HepG2 (cell line): ENCODE data around the gene NACC2. TPM values are rescaled to one million over a fixed set of nuclear protein-coding genes. Genes with fewer than 3 reads are reported as not detected.
A peak's percentile ranks its signal among the peaks of the same experiment; 100 is the strongest.

Experiments
- CBX5 ChIP-seq: sonication (generic); formaldehyde crosslinking; IDR thresholded peaks from 2 replicates; pipeline ENCODE4 v1.4.0; 2020; ENCODE audit warnings: missing genetic modification reagents, borderline replicate concordance
- CEBPZ ChIP-seq: IDR thresholded peaks from 2 replicates; pipeline ENCODE4 v1.6.1; 2012; ENCODE audit warnings: low read length, improper control_type of control experiment
- HMG20A ChIP-seq: IDR thresholded peaks from 2 replicates; pipeline ENCODE4 v1.6.1; 2016; ENCODE audit warnings: borderline replicate concordance
- IKZF4 ChIP-seq: sonication (generic); formaldehyde crosslinking; IDR thresholded peaks from 2 replicates; pipeline ENCODE4 v1.5.1; 2020; ENCODE audit warnings: borderline replicate concordance, mild to moderate bottlenecking, low read depth, missing genetic modification reagents; ENCODE audit errors: not compliant biosample characterization
- PAWR ChIP-seq: sonication (generic); formaldehyde crosslinking; IDR thresholded peaks from 2 replicates; pipeline ENCODE4 v1.4.0; 2020; ENCODE audit warnings: missing genetic modification reagents, mild to moderate bottlenecking, borderline replicate concordance
- SIN3B ChIP-seq: fragments of 150-350 bp; IDR thresholded peaks from 2 replicates; pipeline ENCODE4 v1.6.1; 2014; ENCODE audit warnings: low read length
- SYNCRIP ChIP-seq: fragments of 200-400 bp; formaldehyde crosslinking; IDR thresholded peaks from 2 replicates; pipeline ENCODE4 v1.6.1; 2018; ENCODE audit warnings: mild to moderate bottlenecking, low read depth, low read length; ENCODE audit not compliant: insufficient read depth
- TFDP2 ChIP-seq: sonication (generic); formaldehyde crosslinking; IDR thresholded peaks from 2 replicates; pipeline ENCODE4 v1.4.0; 2020; ENCODE audit warnings: missing genetic modification reagents
- THAP11 ChIP-seq: IDR thresholded peaks from 2 replicates; pipeline ENCODE4 v1.6.1; 2016; ENCODE audit warnings: missing biosample characterization, missing genetic modification reagents
- TRAFD1 ChIP-seq: sonication (generic); formaldehyde crosslinking; IDR thresholded peaks from 2 replicates; pipeline ENCODE4 v1.5.1; 2020; ENCODE audit warnings: missing genetic modification reagents, mild to moderate bottlenecking, borderline replicate concordance
- TRIM24 ChIP-seq: sonication (generic); formaldehyde crosslinking; IDR thresholded peaks from 2 replicates; pipeline ENCODE4 v1.8.0; 2022; ENCODE audit warnings: mild to moderate bottlenecking, missing genetic modification reagents
- ZBTB3 ChIP-seq: sonication (generic); formaldehyde crosslinking; IDR thresholded peaks from 2 replicates; pipeline ENCODE4 v1.4.0; 2020; ENCODE audit warnings: low read depth, mild to moderate bottlenecking, moderate library complexity, missing genetic modification reagents, borderline replicate concordance
- ZFP36L2 ChIP-seq: sonication (generic); formaldehyde crosslinking; IDR thresholded peaks from 2 replicates; pipeline ENCODE4 v1.4.0; 2020; ENCODE audit warnings: missing genetic modification reagents
- ZFP37 ChIP-seq: sonication (generic); formaldehyde crosslinking; IDR thresholded peaks from 2 replicates; pipeline ENCODE4 v1.4.0; 2020; ENCODE audit warnings: missing genetic modification reagents, borderline replicate concordance
- ZNF275 ChIP-seq: sonication (generic); formaldehyde crosslinking; IDR thresholded peaks from 2 replicates; pipeline ENCODE4 v1.8.0; 2022; ENCODE audit warnings: missing genetic modification reagents, mild to moderate bottlenecking, inconsistent platforms, borderline replicate concordance
- ZNF556 ChIP-seq: sonication (generic); formaldehyde crosslinking; IDR thresholded peaks from 2 replicates; pipeline ENCODE4 v1.4.0; 2020; ENCODE audit warnings: mild to moderate bottlenecking, missing genetic modification reagents, borderline replicate concordance
- ZNF619 ChIP-seq: sonication (generic); formaldehyde crosslinking; IDR thresholded peaks from 2 replicates; pipeline ENCODE4 v1.4.0; 2020; ENCODE audit warnings: mild to moderate bottlenecking, missing genetic modification reagents
- ZNF879 ChIP-seq: sonication (generic); formaldehyde crosslinking; IDR thresholded peaks from 2 replicates; pipeline ENCODE4 v1.8.1; 2023; ENCODE audit warnings: missing genetic modification reagents
- polyA plus RNA-seq, 8 experiments: library from polyadenylated mRNA; depleted of rRNA in 3 of 8; stranded (reverse) in 7 of 8; unstranded in 1 of 8; fragments of >200 nt; fragmentation: Illumina TruSeq in 4 of 8; extraction: Trizol in 4 of 8; gene quantifications; 2 replicates each; pipeline versions ENCODE4 v1.2.1 to v1.2.3, GENCODE V29; 2011 to 2016; ENCODE audit warnings: low read depth in 4 of 8, missing spikeins in 1 of 8, mixed read lengths in 1 of 8; ENCODE audit not compliant: insufficient read depth in 1 of 8
- total RNA-seq, 5 experiments: library from RNA; depleted of rRNA; stranded (reverse); fragments of >200 nt; fragmentation: Illumina TruSeq; extraction: Trizol; gene quantifications; 2 replicates each; pipeline ENCODE4 v1.2.3, GENCODE V29; 2016; ENCODE audit warnings: low read depth in 1 of 5
- TF ChIP-seq, protein P1 (sequence below): sonication (generic); formaldehyde crosslinking; IDR thresholded peaks from 2 replicates; pipeline ENCODE4 v1.8.0; 2022; ENCODE audit warnings: missing genetic modification reagents, mild to moderate bottlenecking, moderate library complexity, borderline replicate concordance

NACC2 gene
- total and polyA plus RNA-seq, 2 of the 13 experiments (the other 11 are each of a cell fraction or from before 2014, with no cell fraction given) = 5.9 to 12.3 TPM

DNA sequence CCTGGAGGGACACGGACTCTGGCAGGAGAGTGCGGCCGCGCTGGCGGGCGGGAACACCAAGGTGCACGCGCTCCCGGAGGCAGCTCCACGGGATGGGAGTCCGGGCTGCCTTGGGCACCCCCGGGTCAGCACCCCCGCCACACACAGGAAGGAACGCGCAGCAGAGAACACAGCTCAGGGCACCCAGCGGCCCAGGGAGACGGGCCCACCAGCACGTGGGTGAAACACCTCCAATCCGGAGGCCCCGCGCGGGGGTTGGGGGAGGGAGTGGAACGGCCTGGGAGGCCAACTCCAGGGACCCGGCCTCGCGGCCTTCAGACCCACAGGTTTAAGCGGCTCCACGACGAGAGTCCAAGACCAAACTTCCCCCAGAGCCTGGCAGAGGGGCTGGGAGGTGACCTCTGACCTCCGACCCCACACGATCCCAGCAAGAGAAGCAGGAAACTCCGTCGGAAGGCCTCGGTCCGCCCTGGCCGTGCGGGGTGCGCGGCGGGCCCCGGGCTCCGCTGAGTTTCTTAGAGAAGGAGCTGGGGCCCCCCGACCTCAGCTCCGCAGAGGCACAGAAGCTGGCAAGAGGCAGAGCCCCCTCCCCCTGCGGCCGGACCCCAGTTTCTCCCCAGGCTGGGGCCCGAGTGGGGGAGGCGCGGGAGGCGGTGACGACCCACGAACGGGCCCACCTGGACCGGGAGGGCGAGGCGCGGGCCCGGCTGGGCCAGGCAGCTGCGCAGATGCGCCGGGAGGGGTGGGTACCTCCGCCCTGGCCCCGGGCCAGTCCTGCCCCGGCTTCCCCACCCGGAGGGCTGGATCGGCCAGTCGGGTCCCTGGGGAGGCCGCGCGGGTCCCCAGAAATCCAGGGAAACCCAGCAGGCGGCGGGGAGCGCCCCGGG lies 851 bp downstream of the NACC2 start (continued):
- TF ChIP-seq CEBPZ (no peak), ZFP36L2 (no peak), SYNCRIP (no peak), PAWR (CRISPR knock-in tag) (no peak), TFDP2 (CRISPR knock-in tag) (peak; percentile 53; the same call in 1 of the 2 replicates), ZNF556 (CRISPR knock-in tag) (no peak), CBX5 (CRISPR knock-in tag) (no peak), ZNF275 (CRISPR knock-in tag) (no peak), ZBTB3 (no peak; the same call in 1 of the 2 replicates), IKZF4 (CRISPR knock-in tag) (no peak), TRAFD1 (CRISPR knock-in tag) (no peak), THAP11 (CRISPR knock-in tag) (peak; percentile 35; the same call in 1 of the 2 replicates), ZNF619 (CRISPR knock-in tag) (no peak), ZNF879 (CRISPR knock-in tag) (no peak), ZFP37 (CRISPR knock-in tag) (no peak), HMG20A (CRISPR knock-in tag) (no peak), TRIM24 (CRISPR knock-in tag) (no peak), SIN3B (no peak)
- TF ChIP-seq, protein P1, sequence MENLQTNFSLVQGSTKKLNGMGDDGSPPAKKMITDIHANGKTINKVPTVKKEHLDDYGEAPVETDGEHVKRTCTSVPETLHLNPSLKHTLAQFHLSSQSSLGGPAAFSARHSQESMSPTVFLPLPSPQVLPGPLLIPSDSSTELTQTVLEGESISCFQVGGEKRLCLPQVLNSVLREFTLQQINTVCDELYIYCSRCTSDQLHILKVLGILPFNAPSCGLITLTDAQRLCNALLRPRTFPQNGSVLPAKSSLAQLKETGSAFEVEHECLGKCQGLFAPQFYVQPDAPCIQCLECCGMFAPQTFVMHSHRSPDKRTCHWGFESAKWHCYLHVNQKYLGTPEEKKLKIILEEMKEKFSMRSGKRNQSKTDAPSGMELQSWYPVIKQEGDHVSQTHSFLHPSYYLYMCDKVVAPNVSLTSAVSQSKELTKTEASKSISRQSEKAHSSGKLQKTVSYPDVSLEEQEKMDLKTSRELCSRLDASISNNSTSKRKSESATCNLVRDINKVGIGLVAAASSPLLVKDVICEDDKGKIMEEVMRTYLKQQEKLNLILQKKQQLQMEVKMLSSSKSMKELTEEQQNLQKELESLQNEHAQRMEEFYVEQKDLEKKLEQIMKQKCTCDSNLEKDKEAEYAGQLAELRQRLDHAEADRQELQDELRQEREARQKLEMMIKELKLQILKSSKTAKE (CRISPR knock-in tag) = no peak
